Nephron (organoid): Measurements from ENCODE around the gene EPS8L3.

Experiments used
- H3K27ac Mint-ChIP-seq, 3 experiments: 2 replicates each; pipeline ENCODE4 v1.8.0; 2020; ENCODE audit warnings: mixed read lengths in 3 of 3, mild to moderate bottlenecking in 2 of 3, moderate library complexity in 1 of 3
- H3K27me3 Mint-ChIP-seq: 2 replicates; pipeline ENCODE4 v1.8.0; 2021; ENCODE audit warnings: low read depth, mild to moderate bottlenecking, moderate library complexity, mixed read lengths
- H3K36me3 Mint-ChIP-seq: 2 replicates; pipeline ENCODE4 v1.8.0; 2020; ENCODE audit warnings: low read depth, mixed read lengths
- H3K4me1 Mint-ChIP-seq: 2 replicates; pipeline ENCODE4 v1.8.0; 2020; ENCODE audit warnings: mixed read lengths
- H3K4me3 Mint-ChIP-seq, 3 experiments: 2 replicates each; pipeline ENCODE4 v1.8.0; 2020; ENCODE audit warnings: mild to moderate bottlenecking in 3 of 3, mixed read lengths in 3 of 3, moderate library complexity in 2 of 3
- H3K9me3 Mint-ChIP-seq: 2 replicates; pipeline ENCODE4 v1.8.0; 2020; ENCODE audit warnings: mixed read lengths
- CTCF ChIP-seq, 3 experiments: fragments of 200-600 bp; sonication (generic); IDR thresholded peaks; one replicate each; pipeline ENCODE4 v1.5.0; 2021; ENCODE audit warnings: antibody characterized with exemption in 3 of 3; ENCODE audit not compliant: unreplicated experiment in 3 of 3

The EPS8L3 gene

GRCh38 chr1:109764561-109765482 lies 1.1 kb upstream of the EPS8L3 start:
- Mint-ChIP-seq H3K4me1 (no peaks in the 10 kb centered on the region), H3K4me3 (no peak overlapping the region), H3K36me3 (no peaks in the 10 kb centered on the region), H3K9me3 (no peaks in the 10 kb centered on the region), H3K27ac (no peak overlapping the region), H3K27me3 (peaks cover 3% of the 10 kb centered on the region)
- TF ChIP-seq CTCF (IDR thresholded peaks at IDR 0.05; ENCODE audit: unreplicated experiment in 3 of 3): no peak

GRCh38 chr1:109762821-109763645 lies 690 bp downstream of the EPS8L3 start:
- Mint-ChIP-seq H3K4me3 (no peak overlapping the region), H3K27me3 (no peaks in the 10 kb centered on the region), H3K36me3 (no peaks in the 10 kb centered on the region), H3K9me3 (no peaks in the 10 kb centered on the region), H3K27ac (peak overlapping the region in 1 of 3 experiments; percentile 13), H3K4me1 (no peaks in the 10 kb centered on the region)
- TF ChIP-seq CTCF (IDR thresholded peaks at IDR 0.05; ENCODE audit: unreplicated experiment in 3 of 3): no peak

- Mint-ChIP-seq H3K9me3 (no peaks in the 10 kb centered on the region), H3K36me3 (no peaks in the 10 kb centered on the region), H3K27ac (peak overlapping the region in 1 of 3 experiments; percentile 11), H3K4me1 (no peaks in the 10 kb centered on the region), H3K27me3 (no peaks in the 10 kb centered on the region), H3K4me3 (no peak overlapping the region)
- no peak for TF ChIP-seq CTCF (IDR thresholded peaks at IDR 0.05; ENCODE audit: unreplicated experiment in 3 of 3)
Observed at GRCh38 chr1:109762039-109762585, 1.6 kb downstream of the EPS8L3 start.

- Mint-ChIP-seq H3K27me3 (no peaks in the 10 kb centered on the region), H3K36me3 (no peaks in the 10 kb centered on the region), H3K4me3 (no peak overlapping the region), H3K4me1 (no peaks in the 10 kb centered on the region), H3K9me3 (no peaks in the 10 kb centered on the region), H3K27ac (no peak overlapping the region)
- no peak for TF ChIP-seq CTCF (IDR thresholded peaks at IDR 0.05; ENCODE audit: unreplicated experiment in 3 of 3)
Observed at GRCh38 chr1:109761227-109762038, 2.3 kb downstream of the EPS8L3 start.

GRCh38 chr1:109760581-109761226 lies 3.0 kb downstream of the EPS8L3 start:
- Mint-ChIP-seq H3K27ac (no peak overlapping the region), H3K27me3 (no peaks in the 10 kb centered on the region), H3K4me1 (no peaks in the 10 kb centered on the region), H3K4me3 (no peak overlapping the region), H3K9me3 (no peaks in the 10 kb centered on the region), H3K36me3 (no peaks in the 10 kb centered on the region)
- TF ChIP-seq CTCF (IDR thresholded peaks at IDR 0.05; ENCODE audit: unreplicated experiment in 3 of 3): no peak
